HG02623 (cell line): ENCODE measurements around the gene MFSD8.
"Not testable (repeated sequence)": the region's sequence is repeated elsewhere in the genome, so short reads cannot be mapped to it uniquely, and the experiment has no call there.

Source experiments
- ATAC-seq: cut with Tn5 transposase; IDR thresholded peaks from one replicate; pipeline ENCODE4 v1.9.1; 2021; ENCODE audit warnings: moderate library complexity; ENCODE audit not compliant: unreplicated experiment

MFSD8 gene

GRCh38 chr4:127957105-127957504 lies 7.9 kb downstream of the MFSD8 start:
- ATAC-seq: no peak

GRCh38 chr4:127936974-127937373 lies 28.0 kb downstream of the MFSD8 start:
- no peak for ATAC-seq

GRCh38 chr4:127931836-127932235 lies 33.1 kb downstream of the MFSD8 start:
- not testable (repeated sequence) for ATAC-seq

GRCh38 chr4:127930175-127930574 lies 34.8 kb downstream of the MFSD8 start:
- no peak for ATAC-seq

- not testable (repeated sequence) for ATAC-seq
Measured at GRCh38 chr4:127925720-127926119, 39.3 kb downstream of the MFSD8 start.

- ATAC-seq: no peak
Measured at GRCh38 chr4:127922226-127922625, 42.7 kb downstream of the MFSD8 start.

- ATAC-seq: no peak
Measured at GRCh38 chr4:127920521-127920920, 44.5 kb downstream of the MFSD8 start.

GRCh38 chr4:127917151-127917550 lies 47.8 kb downstream of the MFSD8 start:
- ATAC-seq: no peak

- ATAC-seq: no peak
Measured at GRCh38 chr4:127916512-127916911, 48.5 kb downstream of the MFSD8 start.

GRCh38 chr4:127905029-127905428 lies 59.9 kb downstream of the MFSD8 start:
- no peak for ATAC-seq

- not testable (repeated sequence) for ATAC-seq
Measured at GRCh38 chr4:127899682-127900081, 65.3 kb downstream of the MFSD8 start.

- no peak for ATAC-seq
Measured at GRCh38 chr4:127896528-127896927, 68.4 kb downstream of the MFSD8 start.

- ATAC-seq: no peak
Measured at GRCh38 chr4:127896069-127896468, 68.9 kb downstream of the MFSD8 start.

GRCh38 chr4:127889903-127890302 lies 75.1 kb downstream of the MFSD8 start:
- ATAC-seq: no peak

- no peak for ATAC-seq
Measured at GRCh38 chr4:127888559-127888958, 76.4 kb downstream of the MFSD8 start.

- ATAC-seq: peak; percentile 35
Measured at GRCh38 chr4:127881563-127881864, 83.5 kb downstream of the MFSD8 start.

GRCh38 chr4:127880763-127881562 lies 84.0 kb downstream of the MFSD8 start, which contains the start of gene PLK4:
Gene PLK4 (plus strand): TSS chr4:127880893. CDS start chr4:127881135, 242 bp downstream.
- ATAC-seq: peak; percentile 92

- no peak for ATAC-seq
Measured at GRCh38 chr4:127875791-127876190, 89.2 kb downstream of the MFSD8 start.

GRCh38 chr4:127870688-127871087 lies 94.3 kb downstream of the MFSD8 start:
- no peak for ATAC-seq

GRCh38 chr4:127870281-127870680 lies 94.7 kb downstream of the MFSD8 start:
- no peak for ATAC-seq

- ATAC-seq: no peak
Measured at GRCh38 chr4:127868196-127868595, 96.8 kb downstream of the MFSD8 start.
